HG02571 (cell line): ENCODE measurements around the gene GHRH.

ENCODE experiments used
- ATAC-seq: cut with Tn5 transposase; IDR thresholded peaks from one replicate; pipeline ENCODE4 v1.9.1; 2021; ENCODE audit warnings: mild to moderate bottlenecking, moderate library complexity; ENCODE audit not compliant: unreplicated experiment

Gene GHRH

DNA sequence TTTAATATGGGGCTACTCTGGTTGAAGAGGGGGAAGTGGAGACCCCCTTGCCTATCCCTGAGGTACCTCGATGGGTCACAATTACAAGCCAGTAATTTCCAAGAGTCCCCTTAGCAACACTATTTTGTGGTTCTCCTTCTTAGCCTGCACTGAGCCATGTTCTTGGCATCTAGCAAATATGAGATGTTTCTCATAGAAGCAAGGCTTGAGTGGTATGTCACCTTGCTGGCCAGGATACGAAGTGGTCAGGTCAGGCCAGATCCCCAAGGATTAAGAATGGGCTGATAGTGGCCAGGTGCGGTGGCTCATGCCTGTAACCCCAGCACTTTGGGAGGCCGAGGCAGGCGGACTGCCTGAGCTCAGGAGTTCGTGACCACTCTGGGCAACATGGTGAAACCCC lies 2.1 kb upstream of the GHRH start:
- no peak for ATAC-seq

DNA sequence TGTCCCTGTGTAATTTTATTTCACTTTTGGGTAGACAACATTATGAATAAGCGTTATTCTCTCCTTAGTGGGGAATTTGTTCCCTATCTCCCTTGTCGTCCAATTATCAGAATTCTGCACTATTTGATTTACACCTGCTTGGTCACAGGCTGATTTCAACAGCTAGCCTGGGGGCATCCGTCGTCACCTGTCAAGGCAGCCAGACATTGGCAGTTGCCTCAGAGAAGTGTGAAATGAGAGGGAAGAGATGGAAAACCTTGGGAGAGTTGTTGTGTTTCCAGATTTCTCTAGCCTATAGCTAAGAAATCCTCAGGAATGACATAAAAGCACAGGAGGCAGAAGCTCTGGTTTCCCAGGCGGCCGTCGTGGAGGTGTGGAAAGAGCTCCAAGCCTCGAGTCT lies 891 bp upstream of the GHRH start:
- no peak for ATAC-seq

- ATAC-seq = no peak
Measured at GRCh38 chr20:37260923-37261322, 691 bp downstream of the GHRH start.

GRCh38 chr20:37259865-37260264 lies 1.7 kb downstream of the GHRH start:
- no peak for ATAC-seq

- no peak for ATAC-seq
Measured at GRCh38 chr20:37259031-37259430, 2.6 kb downstream of the GHRH start.

- no peak for ATAC-seq
Measured at GRCh38 chr20:37257988-37258387, 3.6 kb downstream of the GHRH start.

GRCh38 chr20:37257530-37257929 lies 4.1 kb downstream of the GHRH start:
- no peak for ATAC-seq

- no peak for ATAC-seq
Measured at GRCh38 chr20:37256286-37256685, 5.3 kb downstream of the GHRH start.

- ATAC-seq = no peak
Measured at GRCh38 chr20:37254114-37254878, 7.3 kb downstream of the GHRH start.

DNA sequence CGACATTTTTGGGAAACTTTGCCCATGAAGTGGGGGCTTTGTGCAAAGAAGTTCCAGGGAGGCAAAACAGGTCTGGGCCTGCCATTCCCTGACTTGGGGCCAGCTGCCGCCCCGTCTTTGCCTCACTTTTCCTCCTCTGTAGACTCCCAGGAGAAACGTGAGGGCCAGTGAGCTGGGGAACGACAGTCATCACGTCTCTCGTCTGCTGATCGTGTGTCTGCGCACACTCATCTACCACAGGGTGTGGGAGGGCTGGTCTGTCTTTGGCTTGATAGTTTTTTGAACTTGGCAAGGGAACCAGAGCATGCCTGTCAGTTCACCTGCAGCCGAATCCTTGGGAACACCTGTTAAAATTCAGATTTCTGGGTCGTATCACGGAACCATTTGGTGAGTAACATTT lies 8.5 kb downstream of the GHRH start:
- no peak for ATAC-seq

- no peak for ATAC-seq
Measured at GRCh38 chr20:37251825-37252477, 9.7 kb downstream of the GHRH start.

DNA sequence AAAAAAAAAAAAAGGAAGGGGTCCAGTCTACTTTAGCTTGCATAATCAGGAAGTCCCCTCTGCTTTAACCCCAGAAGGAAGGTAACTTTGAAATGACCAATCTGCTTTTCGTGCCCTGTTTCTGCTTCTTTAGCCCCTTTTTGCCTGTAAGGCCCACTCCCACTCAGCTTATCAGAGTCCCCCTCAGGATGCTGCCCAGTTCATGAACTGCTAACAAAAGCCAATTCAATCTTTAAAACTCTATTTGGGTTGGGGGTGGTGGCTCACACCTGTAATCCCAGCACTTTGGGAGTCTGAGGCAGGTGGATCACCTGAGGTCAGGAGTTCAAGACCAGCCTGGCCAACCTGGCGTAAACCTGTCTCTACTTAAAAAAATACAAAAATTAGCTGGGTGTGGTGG lies 12.3 kb downstream of the GHRH start:
- ATAC-seq = no peak

DNA sequence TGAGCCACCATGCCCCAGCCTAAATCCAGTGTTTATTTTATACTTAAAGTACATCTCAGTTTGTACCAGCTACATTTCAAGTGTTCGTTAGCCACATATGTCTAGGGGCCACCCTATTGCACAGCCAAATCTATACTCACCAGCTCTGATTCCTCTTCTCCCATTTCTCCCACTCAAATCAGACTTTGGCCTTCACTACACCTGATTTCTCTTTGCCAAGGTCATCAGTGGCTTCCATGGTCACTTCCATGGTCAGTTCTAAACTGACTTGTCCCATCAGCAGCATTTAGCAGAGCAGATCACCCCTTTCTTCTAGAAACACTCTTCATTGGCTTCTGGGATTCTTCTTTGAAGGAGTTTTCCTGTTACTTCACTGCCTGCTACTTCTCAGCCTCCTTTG lies 14.1 kb downstream of the GHRH start:
- ATAC-seq = no peak

DNA sequence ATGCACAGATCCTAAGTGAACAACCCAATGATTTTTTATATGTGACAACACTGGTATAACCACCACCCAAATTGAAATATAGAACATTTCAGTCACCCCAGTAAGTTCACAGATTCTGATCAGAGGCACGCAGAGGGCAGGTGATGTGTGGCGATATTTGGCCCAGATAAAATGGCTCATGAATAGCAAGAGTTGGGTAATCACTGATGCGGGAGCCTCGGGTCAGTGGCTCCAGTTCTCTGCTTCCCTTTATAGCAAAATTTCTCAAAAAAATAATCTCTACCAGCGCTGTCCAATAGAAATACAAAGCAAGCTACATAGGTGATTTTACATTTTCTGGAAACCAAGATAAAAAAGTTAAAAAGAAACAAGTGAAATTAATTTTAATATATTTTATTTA lies 14.9 kb downstream of the GHRH start:
- no peak for ATAC-seq

GRCh38 chr20:37245216-37246150 lies 16.1 kb downstream of the GHRH start:
- ATAC-seq = no peak

DNA sequence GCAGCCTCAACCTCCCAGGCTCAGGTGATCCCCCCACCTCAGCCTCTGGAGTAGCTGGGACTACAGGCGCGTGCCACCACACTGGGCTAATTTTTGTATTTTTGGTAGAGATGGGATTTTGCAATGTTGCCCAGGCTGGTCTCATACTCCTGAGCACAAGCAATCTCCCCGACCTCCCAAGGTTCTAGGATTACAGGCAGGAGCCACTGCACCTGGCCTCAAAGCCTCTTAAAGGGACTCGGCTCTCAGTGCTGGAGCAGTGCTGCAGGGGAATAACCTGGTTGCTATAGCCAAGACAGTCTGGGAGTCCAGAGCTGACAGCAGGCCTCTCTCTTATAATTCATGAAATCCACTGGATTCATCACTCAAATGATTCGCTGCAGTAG lies 17.0 kb downstream of the GHRH start:
- no peak for ATAC-seq

DNA sequence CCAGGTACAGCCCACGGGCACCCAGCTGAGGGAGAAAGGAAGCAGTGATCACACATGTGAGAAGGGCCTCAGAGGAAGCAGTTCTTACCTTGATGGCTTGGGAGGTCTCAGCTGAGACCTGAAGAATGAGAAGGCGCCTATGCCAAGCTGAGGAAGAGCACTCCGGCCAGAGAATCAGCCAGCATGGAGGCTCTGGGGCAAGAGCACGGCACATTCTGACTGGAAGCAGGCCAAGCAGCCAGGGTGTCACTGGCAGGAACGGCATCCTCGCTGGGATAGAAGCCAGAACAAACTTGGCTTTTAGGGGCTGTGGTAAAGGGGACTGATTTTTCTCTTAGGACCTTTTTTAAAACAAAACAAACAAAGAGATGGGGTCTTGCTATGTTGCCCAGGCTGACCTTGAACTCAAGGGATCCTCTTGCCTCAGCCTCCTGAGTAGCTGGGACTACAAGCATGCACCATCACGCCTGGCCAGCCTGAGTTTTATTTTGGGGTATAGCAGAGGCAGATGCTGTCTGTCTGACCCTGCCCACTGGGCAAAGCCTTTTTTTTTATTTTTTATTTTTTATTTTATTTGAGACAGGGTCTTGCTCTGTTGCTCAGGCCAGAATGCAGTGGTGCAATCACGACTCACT lies 17.6 kb downstream of the GHRH start:
- ATAC-seq = no peak

GRCh38 chr20:37243076-37243936 lies 18.3 kb downstream of the GHRH start:
- ATAC-seq = no peak

- no peak for ATAC-seq
Measured at GRCh38 chr20:37242503-37242902, 19.1 kb downstream of the GHRH start.

DNA sequence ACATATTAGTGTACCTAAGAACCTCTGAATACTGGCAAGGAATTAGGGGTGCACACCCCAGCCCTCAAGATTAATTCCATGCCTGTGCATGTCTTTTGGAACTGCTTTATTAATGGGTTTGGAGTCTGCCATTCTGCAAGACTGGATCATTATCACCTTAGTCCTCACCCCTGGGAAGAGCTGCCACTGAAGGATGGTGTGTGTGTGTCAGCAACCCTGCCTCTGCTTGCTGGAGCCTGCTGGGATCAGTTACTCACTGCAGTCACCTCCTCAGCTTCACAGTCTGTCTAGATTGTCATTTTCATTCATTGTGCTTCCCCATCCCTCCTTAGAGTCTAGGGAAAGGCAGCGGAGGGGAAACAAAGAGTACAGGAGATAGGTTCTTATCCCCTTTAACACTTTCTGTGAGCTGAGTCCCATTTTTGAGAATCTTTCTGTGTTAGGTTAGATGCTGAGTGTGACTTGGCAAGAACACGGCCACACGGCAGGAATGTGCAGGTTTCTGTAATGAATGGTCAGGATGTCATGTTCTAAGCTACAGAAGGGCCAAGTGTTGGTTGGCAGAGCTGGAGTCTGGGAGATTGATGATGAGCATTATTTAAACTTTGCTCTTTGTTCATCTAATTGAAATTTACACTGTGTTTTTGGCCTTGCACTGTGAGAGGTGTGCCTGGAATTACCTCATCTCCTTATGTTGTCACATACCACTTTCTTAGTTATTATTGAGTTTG lies 21.1 kb downstream of the GHRH start:
- ATAC-seq = no peak
